BLaER1 (cell line): ENCODE data around the gene GRAMD4.

Source experiments
- H3K27ac ChIP-seq: shearing (Covaris generic); formaldehyde crosslinking; 2 replicates; pipeline ENCODE4 v1.8.1; 2022
- H3K27me3 ChIP-seq: shearing (Covaris generic); formaldehyde crosslinking; 2 replicates; pipeline ENCODE4 v1.8.1; 2022
- H3K36me3 ChIP-seq: shearing (Covaris generic); formaldehyde crosslinking; 2 replicates; pipeline ENCODE4 v1.8.1; 2022
- H3K4me1 ChIP-seq: shearing (Covaris generic); formaldehyde crosslinking; 2 replicates; pipeline ENCODE4 v1.8.1; 2022
- H3K4me2 ChIP-seq: shearing (Covaris generic); formaldehyde crosslinking; 2 replicates; pipeline ENCODE4 v1.8.1; 2022
- H3K4me3 ChIP-seq: shearing (Covaris generic); formaldehyde crosslinking; 2 replicates; pipeline ENCODE4 v1.8.1; 2022
- H3K9ac ChIP-seq: shearing (Covaris generic); formaldehyde crosslinking; 2 replicates; pipeline ENCODE4 v1.8.1; 2022
- H3K9me3 ChIP-seq: shearing (Covaris generic); formaldehyde crosslinking; 2 replicates; pipeline ENCODE4 v1.8.1; 2022
- H4K20me1 ChIP-seq: shearing (Covaris generic); formaldehyde crosslinking; 2 replicates; pipeline ENCODE4 v1.8.1; 2022
- Cebpa-rat ChIP-seq: shearing (Covaris generic); IDR thresholded peaks from 2 replicates; pipeline ENCODE4 v1.8.1; 2022

Gene GRAMD4

GRCh38 chr22:46652847-46653331 lies 32.7 kb downstream of the GRAMD4 start:
- peaks cover 98% of the 10 kb centered on the region for H4K20me1 ChIP-seq
- peak overlapping the region; percentile 30; the same call in 1 of the 2 replicates for H3K27ac ChIP-seq
- no peak for TF ChIP-seq Cebpa-rat
- H3K4me1 ChIP-seq: peaks cover 97% of the 10 kb centered on the region
- H3K36me3 ChIP-seq: peaks cover 21% of the 10 kb centered on the region; the same call in 1 of the 2 replicates
- H3K4me3 ChIP-seq: 0 out of 2 replicates have a peak overlapping the region, but pooled peaks have one; percentile 28
- H3K4me2 ChIP-seq: peak overlapping the region; percentile 95
- no peaks in the 10 kb centered on the region for H3K27me3 ChIP-seq
- H3K9ac ChIP-seq: 0 out of 2 replicates have a peak overlapping the region, but pooled peaks have one; percentile 8
- no peaks in the 10 kb centered on the region for H3K9me3 ChIP-seq

DNA sequence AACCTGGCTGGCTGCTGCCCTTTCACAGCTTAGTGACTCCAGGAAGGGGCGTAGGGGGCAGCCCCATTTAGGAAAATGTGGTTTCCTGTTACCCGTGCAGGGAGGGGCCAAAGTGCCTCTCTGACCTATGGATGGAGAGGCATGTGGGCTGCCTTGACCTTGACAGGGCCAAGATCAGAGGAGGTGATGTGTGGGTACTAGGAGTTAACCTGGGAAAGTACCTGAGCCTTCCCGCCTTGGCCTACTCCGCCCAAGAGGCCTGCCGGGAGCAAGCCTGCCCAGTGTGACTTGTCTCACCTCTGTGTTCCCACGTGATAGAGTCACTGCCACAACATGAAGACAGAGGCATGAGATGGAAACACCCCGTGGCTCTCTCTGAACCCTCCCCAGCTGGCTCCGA lies 33.4 kb downstream of the GRAMD4 start:
- Histone ChIP-seq H3K9me3 (no peaks in the 10 kb centered on the region), H4K20me1 (peaks cover 96% of the 10 kb centered on the region), H3K27me3 (no peaks in the 10 kb centered on the region), H3K27ac (peak overlapping the region; percentile 30; the same call in 1 of the 2 replicates), H3K4me2 (peak overlapping the region; percentile 95), H3K9ac (0 out of 2 replicates have a peak overlapping the region, but pooled peaks have one; percentile 8), H3K4me1 (peaks cover 93% of the 10 kb centered on the region), H3K36me3 (peaks cover 21% of the 10 kb centered on the region; the same call in 1 of the 2 replicates), H3K4me3 (0 out of 2 replicates have a peak overlapping the region, but pooled peaks have one; percentile 28)
- TF ChIP-seq Cebpa-rat: no peak

DNA sequence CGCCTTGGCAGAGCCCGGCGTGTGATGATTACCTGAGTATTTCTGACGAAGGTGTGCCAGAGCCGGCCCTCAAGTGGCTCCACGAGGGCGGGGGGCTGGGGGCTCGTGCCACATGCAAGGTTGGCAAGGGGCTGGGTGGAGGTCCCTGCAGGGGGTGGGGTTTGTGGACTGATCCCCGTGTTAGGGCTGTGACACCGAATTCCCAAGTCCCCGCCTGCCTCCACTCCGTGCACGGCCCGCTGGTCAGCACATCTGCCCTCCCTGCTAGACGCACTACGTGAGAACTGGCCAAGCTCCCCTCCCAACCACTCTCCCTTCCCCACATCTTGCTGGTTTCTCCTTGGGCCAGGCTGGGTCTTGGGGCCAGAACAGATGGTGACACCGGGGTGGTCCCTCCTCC lies 34.2 kb downstream of the GRAMD4 start:
- no peak overlapping the region for H3K9ac ChIP-seq
- H3K27me3 ChIP-seq: no peaks in the 10 kb centered on the region
- peaks cover 96% of the 10 kb centered on the region for H4K20me1 ChIP-seq
- peaks cover 92% of the 10 kb centered on the region for H3K4me1 ChIP-seq
- no peak overlapping the region for H3K4me3 ChIP-seq
- peaks cover 28% of the 10 kb centered on the region; the same call in 1 of the 2 replicates for H3K36me3 ChIP-seq
- peak overlapping the region; percentile 49 for H3K4me2 ChIP-seq
- no peaks in the 10 kb centered on the region for H3K9me3 ChIP-seq
- no peak overlapping the region for H3K27ac ChIP-seq
- no peak for TF ChIP-seq Cebpa-rat

GRCh38 chr22:46654927-46655595 lies 34.9 kb downstream of the GRAMD4 start:
- Histone ChIP-seq H3K27ac (peak overlapping the region; percentile 35; the same call in 1 of the 2 replicates), H3K27me3 (no peaks in the 10 kb centered on the region), H3K4me1 (peaks cover 92% of the 10 kb centered on the region), H3K9ac (no peak overlapping the region), H3K36me3 (peaks cover 34% of the 10 kb centered on the region), H3K4me2 (peak overlapping the region; percentile 78), H3K4me3 (no peak overlapping the region), H3K9me3 (no peaks in the 10 kb centered on the region), H4K20me1 (peaks cover 96% of the 10 kb centered on the region)
- TF ChIP-seq Cebpa-rat: no peak

- Histone ChIP-seq H3K27me3 (no peaks in the 10 kb centered on the region), H3K27ac (peak overlapping the region; percentile 63), H3K4me2 (peak overlapping the region; percentile 78), H3K9ac (0 out of 2 replicates have a peak overlapping the region, but pooled peaks have one; percentile 14), H4K20me1 (peaks cover 96% of the 10 kb centered on the region), H3K9me3 (no peaks in the 10 kb centered on the region), H3K4me3 (no peak overlapping the region), H3K4me1 (peaks cover 92% of the 10 kb centered on the region), H3K36me3 (peaks cover 37% of the 10 kb centered on the region)
- no peak for TF ChIP-seq Cebpa-rat
These were observed 35.8 kb downstream of the GRAMD4 start for GRCh38 chr22:46655861-46656608.

GRCh38 chr22:46656856-46657654 lies 36.9 kb downstream of the GRAMD4 start:
- peaks cover 91% of the 10 kb centered on the region for H3K4me1 ChIP-seq
- no peak overlapping the region for H3K4me3 ChIP-seq
- peaks cover 47% of the 10 kb centered on the region for H3K36me3 ChIP-seq
- peak overlapping the region; percentile 63 for H3K27ac ChIP-seq
- peak overlapping the region; percentile 61 for H3K9ac ChIP-seq
- peaks cover 96% of the 10 kb centered on the region for H4K20me1 ChIP-seq
- H3K9me3 ChIP-seq: no peaks in the 10 kb centered on the region
- H3K27me3 ChIP-seq: no peaks in the 10 kb centered on the region
- H3K4me2 ChIP-seq: peak overlapping the region; percentile 78
- no peak for TF ChIP-seq Cebpa-rat

- Histone ChIP-seq H3K4me2 (peak overlapping the region; percentile 78), H3K27ac (peak overlapping the region; percentile 63), H3K9me3 (no peaks in the 10 kb centered on the region), H3K4me3 (no peak overlapping the region), H3K9ac (peak overlapping the region; percentile 61), H3K27me3 (no peaks in the 10 kb centered on the region), H4K20me1 (peaks cover 96% of the 10 kb centered on the region), H3K4me1 (peaks cover 91% of the 10 kb centered on the region), H3K36me3 (peaks cover 49% of the 10 kb centered on the region)
- no peak for TF ChIP-seq Cebpa-rat
These were observed 37.4 kb downstream of the GRAMD4 start for GRCh38 chr22:46657655-46657953.

DNA sequence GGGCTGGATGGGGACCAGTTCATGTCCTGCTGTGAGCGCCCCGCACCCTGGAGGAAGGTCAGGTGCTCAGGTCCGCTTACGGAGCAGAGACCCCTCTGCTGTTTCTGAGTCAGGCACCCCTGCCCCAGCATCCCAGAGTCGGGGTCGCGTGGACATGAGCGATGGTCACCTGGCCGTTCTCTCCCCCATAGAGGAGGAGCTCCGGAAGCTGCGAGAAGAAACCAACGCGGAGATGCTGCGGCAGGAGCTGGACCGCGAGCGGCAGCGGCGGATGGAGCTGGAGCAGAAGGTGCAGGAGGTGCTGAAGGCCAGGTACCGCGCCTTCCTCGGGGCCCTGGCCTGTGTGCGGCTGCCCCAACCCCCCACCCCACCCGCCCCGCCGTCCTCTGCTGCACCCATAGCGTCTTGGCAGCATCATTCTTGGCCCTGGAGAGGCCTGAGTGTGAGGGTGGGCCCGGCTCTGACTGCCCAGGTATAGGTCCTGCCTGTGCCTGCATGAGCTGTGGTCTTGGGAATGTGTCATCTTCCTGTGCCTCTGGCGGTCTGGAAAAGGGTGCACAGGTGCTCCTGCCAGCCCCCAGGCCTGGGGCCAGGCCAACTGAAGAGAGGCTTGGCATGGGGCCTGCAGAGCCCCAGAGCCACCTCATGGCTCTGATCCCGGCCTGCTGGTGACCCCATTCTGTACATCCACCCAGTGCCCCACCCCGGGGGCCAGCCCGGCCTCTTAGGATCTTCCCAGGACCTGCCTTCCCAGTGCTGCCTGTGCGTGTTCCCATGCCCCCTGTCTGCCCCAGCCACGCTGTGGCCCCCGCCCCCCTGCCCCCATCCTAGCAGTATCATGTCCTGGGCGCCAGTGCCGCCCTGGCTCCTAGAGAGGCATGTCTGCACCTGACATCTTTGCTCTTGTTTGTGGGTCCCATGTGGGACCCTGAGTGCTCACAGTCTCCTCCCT lies 38.1 kb downstream of the GRAMD4 start:
- H3K9me3 ChIP-seq: no peaks in the 10 kb centered on the region
- no peak overlapping the region for H3K4me3 ChIP-seq
- H3K36me3 ChIP-seq: peaks cover 53% of the 10 kb centered on the region
- no peak overlapping the region; the same call in 1 of the 2 replicates for H3K4me2 ChIP-seq
- no peak overlapping the region for H3K9ac ChIP-seq
- peaks cover 96% of the 10 kb centered on the region for H4K20me1 ChIP-seq
- H3K27ac ChIP-seq: no peak overlapping the region
- no peaks in the 10 kb centered on the region for H3K27me3 ChIP-seq
- TF ChIP-seq Cebpa-rat: no peak
- peaks cover 91% of the 10 kb centered on the region for H3K4me1 ChIP-seq
